H9 (cell line): ENCODE results near the gene CDH26. TPM values are rescaled to one million over a fixed set of nuclear protein-coding genes. Genes with fewer than 3 reads are reported as not detected.

ENCODE experiments used
- DNase-seq: peaks from one replicate; pipeline ENCODE4 v3.0.0-alpha.2; 2017
- H2AFZ ChIP-seq: one replicate; pipeline ENCODE4 v1.6.1; 2013; ENCODE audit warnings: mild to moderate bottlenecking, low read length, control low read depth, moderate library complexity
- H2AK5ac ChIP-seq: 2 replicates; pipeline ENCODE4 v1.6.1; 2013; ENCODE audit warnings: low read length, control low read depth, mixed read lengths; ENCODE audit not compliant: insufficient read length
- H2BK120ac ChIP-seq: one replicate; pipeline ENCODE4 v1.6.1; 2013; ENCODE audit warnings: low read depth, mild to moderate bottlenecking, low read length, control low read depth, inconsistent platforms; ENCODE audit not compliant: poor library complexity, severe bottlenecking
- H2BK12ac ChIP-seq: 2 replicates; pipeline ENCODE4 v1.6.1; 2013; ENCODE audit warnings: low read length, control low read depth, mixed read lengths, low read depth; ENCODE audit not compliant: insufficient read length
- H2BK15ac ChIP-seq: 2 replicates; pipeline ENCODE4 v1.6.1; 2013; ENCODE audit warnings: low read depth, low read length, control low read depth
- H2BK20ac ChIP-seq: one replicate; pipeline ENCODE4 v1.6.1; 2013; ENCODE audit warnings: low read depth, mild to moderate bottlenecking, low read length, control low read depth, inconsistent platforms; ENCODE audit not compliant: poor library complexity, severe bottlenecking
- H2BK5ac ChIP-seq: 2 replicates; pipeline ENCODE4 v1.6.1; 2013; ENCODE audit warnings: low read length, control low read depth, mixed read lengths; ENCODE audit not compliant: insufficient read length
- H3K14ac ChIP-seq: 2 replicates; pipeline ENCODE4 v1.6.1; 2013; ENCODE audit warnings: low read length, control low read depth; ENCODE audit not compliant: insufficient read depth
- H3K18ac ChIP-seq: 2 replicates; pipeline ENCODE4 v1.6.1; 2013; ENCODE audit warnings: low read depth, mild to moderate bottlenecking, mixed read lengths, low read length, control low read depth; ENCODE audit not compliant: insufficient read length
- H3K23ac ChIP-seq: 2 replicates; pipeline ENCODE4 v1.6.1; 2013; ENCODE audit warnings: low read length, control low read depth, mixed read lengths, low read depth; ENCODE audit not compliant: insufficient read length
- H3K23me2 ChIP-seq: 2 replicates; pipeline ENCODE4 v1.6.1; 2013; ENCODE audit warnings: low read depth, mild to moderate bottlenecking, mixed read lengths, low read length, control low read depth; ENCODE audit not compliant: insufficient read length, poor library complexity, severe bottlenecking
- H3K27ac ChIP-seq: 2 replicates; pipeline ENCODE4 v1.5.1; 2013; ENCODE audit warnings: low read length, control low read depth, mixed read lengths, low read depth; ENCODE audit not compliant: insufficient read length
- H3K27me3 ChIP-seq: 2 replicates; pipeline ENCODE4 v1.6.1; 2013; ENCODE audit warnings: low read length, control low read depth, inconsistent platforms; ENCODE audit not compliant: insufficient read depth
- H3K4ac ChIP-seq: 2 replicates; pipeline ENCODE4 v1.6.1; 2013; ENCODE audit warnings: low read depth, mild to moderate bottlenecking, control low read depth, inconsistent platforms, low read length, moderate library complexity
- H3K4me1 ChIP-seq: 2 replicates; pipeline ENCODE4 v1.6.1; 2013; ENCODE audit warnings: low read length, control low read depth, inconsistent platforms; ENCODE audit not compliant: insufficient read depth
- H3K4me2 ChIP-seq: 2 replicates; pipeline ENCODE4 v1.6.1; 2013; ENCODE audit warnings: low read length, control low read depth, mixed read lengths; ENCODE audit not compliant: insufficient read length, insufficient read depth
- H3K56ac ChIP-seq: 2 replicates; pipeline ENCODE4 v1.6.1; 2013; ENCODE audit warnings: low read depth, mild to moderate bottlenecking, mixed read lengths, low read length, control low read depth; ENCODE audit not compliant: insufficient read length
- H3K79me1 ChIP-seq: 2 replicates; pipeline ENCODE4 v1.6.1; 2013; ENCODE audit warnings: low read depth, mild to moderate bottlenecking, moderate library complexity, low read length, control low read depth, inconsistent platforms; ENCODE audit not compliant: insufficient read depth, poor library complexity, severe bottlenecking
- H3K79me2 ChIP-seq: 2 replicates; pipeline ENCODE4 v1.6.1; 2013; ENCODE audit warnings: low read length, control low read depth, inconsistent platforms; ENCODE audit not compliant: insufficient read depth
- H3K9ac ChIP-seq: 2 replicates; pipeline ENCODE4 v1.6.1; 2013; ENCODE audit warnings: low read length, control low read depth, mixed read lengths; ENCODE audit not compliant: insufficient read length; ENCODE audit errors: extremely low read depth
- H3K9me3 ChIP-seq: one replicate; pipeline ENCODE4 v1.6.1; 2013; ENCODE audit warnings: low read depth, low read length, inconsistent platforms; ENCODE audit not compliant: control insufficient read depth
- H3T11ph ChIP-seq: one replicate; pipeline ENCODE4 v1.6.1; 2013; ENCODE audit warnings: mild to moderate bottlenecking, low read length, control low read depth, inconsistent platforms
- H4K20me1 ChIP-seq: one replicate; pipeline ENCODE4 v1.6.1; 2013; ENCODE audit not compliant: control insufficient read depth, insufficient read length, insufficient read depth
- H4K5ac ChIP-seq: 2 replicates; pipeline ENCODE4 v1.6.1; 2013; ENCODE audit warnings: low read depth, mild to moderate bottlenecking, mixed read lengths, low read length, control low read depth; ENCODE audit not compliant: insufficient read length
- H4K8ac ChIP-seq: replicated peaks from 2 replicates; pipeline ENCODE4 v1.6.1; 2013; ENCODE audit warnings: low read length, control low read depth, mixed read lengths, low read depth; ENCODE audit not compliant: insufficient read length
- H4K91ac ChIP-seq: 2 replicates; pipeline ENCODE4 v1.6.1; 2013; ENCODE audit warnings: low read depth, mild to moderate bottlenecking, moderate library complexity, mixed read lengths, low read length, control low read depth; ENCODE audit not compliant: insufficient read length
- H3K27ac Mint-ChIP-seq, 3 experiments: 2 replicates in 2 of 3; 3 replicates in 1 of 3; pipeline ENCODE4 v1.8.0; 2020 to 2021; ENCODE audit warnings: mixed read lengths in 3 of 3, mild to moderate bottlenecking in 1 of 3, moderate library complexity in 1 of 3
- H3K27me3 Mint-ChIP-seq: 2 replicates; pipeline ENCODE4 v1.8.0; 2021; ENCODE audit warnings: low read depth, mild to moderate bottlenecking, moderate library complexity, mixed read lengths
- H3K36me3 Mint-ChIP-seq, 3 experiments: 2 replicates in 2 of 3; 3 replicates in 1 of 3; pipeline ENCODE4 v1.8.0; 2020 to 2021; ENCODE audit warnings: low read depth in 3 of 3, mixed read lengths in 3 of 3; ENCODE audit not compliant: insufficient read depth in 1 of 3
- H3K4me1 Mint-ChIP-seq, 2 experiments: 2 replicates each; pipeline ENCODE4 v1.8.0; 2020; ENCODE audit warnings: mixed read lengths in 2 of 2
- H3K4me3 Mint-ChIP-seq, 2 experiments: 2 replicates in 1 of 2; 3 replicates in 1 of 2; pipeline ENCODE4 v1.8.0; 2020 to 2021; ENCODE audit warnings: mild to moderate bottlenecking in 2 of 2, mixed read lengths in 2 of 2, moderate library complexity in 1 of 2
- H3K9me3 Mint-ChIP-seq, 2 experiments: 2 replicates in 1 of 2; 3 replicates in 1 of 2; pipeline ENCODE4 v1.8.0; 2020; ENCODE audit warnings: mild to moderate bottlenecking in 2 of 2, mixed read lengths in 2 of 2, moderate library complexity in 1 of 2
- WGBS: extraction: QIAGEN DNeasy Blood & Tissue Kit; methylation state at CpG from one replicate; pipeline ENCODE4 v1.1.7; 2013; ENCODE audit warnings: missing lambda C conversion rate, low lambda C conversion rate, mixed read lengths; ENCODE audit not compliant: insufficient read length; ENCODE audit errors: extremely low coverage; 5-methylcytosine and 5-hydroxymethylcytosine counted together
- total RNA-seq: library from RNA; stranded (reverse); gene quantifications from 2 replicates; pipeline ENCODE4 v1.2.1, GENCODE V29; 2021
- TF ChIP-seq, protein P1 (sequence below): fragments of 200-600 bp; sonication (generic); conservative IDR thresholded peaks from 3 replicates; pipeline ENCODE4 v1.8.0; 2021; ENCODE audit warnings: antibody characterized with exemption, mild to moderate bottlenecking

CDH26 gene
- total RNA-seq, 1 experiment from 2014 or later: 0.79 TPM

- H3K27ac ChIP-seq: no peak overlapping the region
- H3K4me2 ChIP-seq: no peak overlapping the region
- no peak overlapping the region for H2BK20ac ChIP-seq
- Mint-ChIP-seq H3K4me3 (no peak overlapping the region), H3K36me3 (no peaks in the 10 kb centered on the region), H3K9me3 (no peaks in the 10 kb centered on the region), H3K27ac (no peak overlapping the region), H3K4me1 (peaks cover 0 to 8% of the 10 kb centered on the region in 2 experiments; a peak in 3 of 4 replicates), H3K27me3 (no peaks in the 10 kb centered on the region)
- no peak overlapping the region for H4K91ac ChIP-seq
- no peak overlapping the region for H2BK15ac ChIP-seq
- H3K27me3 ChIP-seq: no peaks in the 10 kb centered on the region
- no peak overlapping the region for H3K23ac ChIP-seq
- H3K79me1 ChIP-seq: no peaks in the 10 kb centered on the region
- no peak overlapping the region for H3K4ac ChIP-seq
- H3T11ph ChIP-seq: no peak overlapping the region
- H3K9ac ChIP-seq: no peak overlapping the region
- no peaks in the 10 kb centered on the region for H3K9me3 ChIP-seq
- H4K5ac ChIP-seq: no peak overlapping the region
- WGBS: no CpG with 5 or more reads among the region's 6 CpGs
- TF ChIP-seq, protein P1, sequence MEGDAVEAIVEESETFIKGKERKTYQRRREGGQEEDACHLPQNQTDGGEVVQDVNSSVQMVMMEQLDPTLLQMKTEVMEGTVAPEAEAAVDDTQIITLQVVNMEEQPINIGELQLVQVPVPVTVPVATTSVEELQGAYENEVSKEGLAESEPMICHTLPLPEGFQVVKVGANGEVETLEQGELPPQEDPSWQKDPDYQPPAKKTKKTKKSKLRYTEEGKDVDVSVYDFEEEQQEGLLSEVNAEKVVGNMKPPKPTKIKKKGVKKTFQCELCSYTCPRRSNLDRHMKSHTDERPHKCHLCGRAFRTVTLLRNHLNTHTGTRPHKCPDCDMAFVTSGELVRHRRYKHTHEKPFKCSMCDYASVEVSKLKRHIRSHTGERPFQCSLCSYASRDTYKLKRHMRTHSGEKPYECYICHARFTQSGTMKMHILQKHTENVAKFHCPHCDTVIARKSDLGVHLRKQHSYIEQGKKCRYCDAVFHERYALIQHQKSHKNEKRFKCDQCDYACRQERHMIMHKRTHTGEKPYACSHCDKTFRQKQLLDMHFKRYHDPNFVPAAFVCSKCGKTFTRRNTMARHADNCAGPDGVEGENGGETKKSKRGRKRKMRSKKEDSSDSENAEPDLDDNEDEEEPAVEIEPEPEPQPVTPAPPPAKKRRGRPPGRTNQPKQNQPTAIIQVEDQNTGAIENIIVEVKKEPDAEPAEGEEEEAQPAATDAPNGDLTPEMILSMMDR: no peak
- no peak overlapping the region for H4K8ac ChIP-seq
- H2BK5ac ChIP-seq: no peak overlapping the region
- no peaks in the 10 kb centered on the region for H4K20me1 ChIP-seq
- H2BK120ac ChIP-seq: no peak overlapping the region
- H3K23me2 ChIP-seq: peaks cover 3% of the 10 kb centered on the region
- no peaks in the 10 kb centered on the region for H3K79me2 ChIP-seq
- no peak overlapping the region for H2BK12ac ChIP-seq
- H3K56ac ChIP-seq: no peak overlapping the region
- H3K18ac ChIP-seq: no peak overlapping the region
- no peak overlapping the region for H3K14ac ChIP-seq
- no peak overlapping the region for H2AK5ac ChIP-seq
- H2AFZ ChIP-seq: no peak overlapping the region
- H3K4me1 ChIP-seq: no peaks in the 10 kb centered on the region
- DNase-seq: no peak
Measured at GRCh38 chr20:59962155-59962554, 3.9 kb downstream of the CDH26 start.
